Stomach (tissue), 9 donors: Measurements from ENCODE around the gene RBM47. TPM values are rescaled to one million over a fixed set of nuclear protein-coding genes. Genes with fewer than 3 reads are reported as not detected.
"Not testable (repeated sequence)": the region's sequence is repeated elsewhere in the genome, so short reads cannot be mapped to it uniquely, and the experiment has no call there.

Experiments used
- DNase-seq, 2 donors: peaks; one replicate each; pipeline versions ENCODE4 v3.0.0 to v3.0.0-alpha.2; 2013 to 2019
- H3K27ac ChIP-seq, 5 donors: fragments of 200-600 bp in 4 of 5; sonication (generic) in 4 of 5; one replicate each; pipeline ENCODE4 v1.5.1; 2013 to 2019; ENCODE audit warnings: mild to moderate bottlenecking in 1 of 5, moderate library complexity in 1 of 5
- H3K27me3 ChIP-seq, 3 donors: fragments of 200-600 bp; sonication (generic); one replicate each; pipeline ENCODE4 v1.5.1; 2017 to 2019; ENCODE audit warnings: mixed run types in 1 of 3
- H3K36me3 ChIP-seq, 4 donors: fragments of 200-600 bp; sonication (generic); 1 replicate in 3 of 4; 2 replicates in 1 of 4; pipeline ENCODE4 v1.5.1; 2016 to 2019
- H3K4me1 ChIP-seq, 4 donors: fragments of 200-600 bp; sonication (generic); one replicate each; pipeline ENCODE4 v1.5.1; 2016 to 2019
- H3K4me3 ChIP-seq, 4 donors: fragments of 200-600 bp; sonication (generic) in 3 of 4; one replicate each; pipeline ENCODE4 v1.5.1; 2016 to 2019; ENCODE audit warnings: mild to moderate bottlenecking in 1 of 4
- H3K9me3 ChIP-seq, 4 donors: fragments of 200-600 bp; sonication (generic); one replicate each; pipeline ENCODE4 v1.5.1; 2016 to 2019
- CTCF ChIP-seq, 7 experiments: fragments of 450-650 bp in 4 of 7; fragments of 200-600 bp in 3 of 7; sonication (generic) in 3 of 7; IDR thresholded peaks; one replicate each; pipeline ENCODE4 v1.5.1; 2016 to 2019; ENCODE audit warnings: antibody characterized with exemption in 7 of 7, control low read depth in 2 of 7, mild to moderate bottlenecking in 1 of 7
- EP300 ChIP-seq: sonication (generic); formaldehyde crosslinking; IDR thresholded peaks from one replicate; pipeline ENCODE4 v1.6.1; 2017; ENCODE audit warnings: antibody characterized with exemption
- POLR2A ChIP-seq, 4 donors: fragments of 450-650 bp; IDR thresholded peaks; one replicate each; pipeline ENCODE4 v1.6.1; 2016; ENCODE audit warnings: antibody characterized with exemption in 4 of 4, control low read depth in 2 of 4, mild to moderate bottlenecking in 1 of 4, moderate library complexity in 1 of 4
- POLR2AphosphoS5 ChIP-seq, 3 donors: sonication (generic); formaldehyde crosslinking; IDR thresholded peaks; one replicate each; pipeline ENCODE4 v1.6.1; 2016; ENCODE audit warnings: antibody characterized with exemption in 3 of 3
- WGBS, 5 donors: extraction: QIAGEN DNeasy Blood & Tissue Kit in 3 of 5; methylation state at CpG; one replicate each; pipeline versions ENCODE4 v1.1.5 to v1.1.7; 2013 to 2018; 5-methylcytosine and 5-hydroxymethylcytosine counted together
- intact Hi-C: fragments of 100-400 bp; cut with DNase I; formaldehyde crosslinking; loops from one replicate; pipeline ENCODE4 v1.15.1; 2023; ENCODE audit warnings: low total_unique reads
- polyA plus RNA-seq, 3 donors: library from polyadenylated mRNA; stranded (reverse); fragments of 200-250 nt; gene quantifications; one replicate each; pipeline ENCODE4 v1.2.3, GENCODE V29; 2013
- total RNA-seq, 5 donors: library from RNA; depleted of rRNA; stranded (reverse); fragments of >200 nt; gene quantifications; one replicate each; pipeline versions ENCODE4 v1.1.0 to v1.2.3, GENCODE V29; 2014 to 2016
- donor health status: healthy with polysubstance abuse.
- donor health status: Bipolar disorder and iron deficiency.
- donor health status: healthy.

RBM47 gene
- total and polyA plus RNA-seq, 8 donors = 18.5 to 448 (median 160) TPM

GRCh38 chr4:40414673-40415072, 215.0 kb downstream of the RBM47 start:
- peaks cover 0 to 17% (median 8%) of the 10 kb centered on the region in 4 donors for H3K4me1 ChIP-seq
- H3K27ac ChIP-seq = no peak overlapping the region
- H3K4me3 ChIP-seq = no peak overlapping the region
- no peak for DNase-seq
- TF ChIP-seq CTCF (IDR thresholded peaks at IDR 0.05) (no peak), EP300 (no peak), POLR2AphosphoS5 (IDR thresholded peaks at IDR 0.05) (no peak), POLR2A (IDR thresholded peaks at IDR 0.05) (no peak)
- H3K9me3 ChIP-seq = no peaks in the 10 kb centered on the region
- 33 to 75% (median 58%) methylated on average over 3 of the region's 3 CpGs for WGBS, 5 donors
- intact Hi-C loops = no loop called here
- H3K36me3 ChIP-seq = no peaks in the 10 kb centered on the region
- H3K27me3 ChIP-seq = no peaks in the 10 kb centered on the region

- Histone ChIP-seq H3K9me3 (no peaks in the 10 kb centered on the region), H3K4me3 (no peak overlapping the region), H3K27me3 (no peaks in the 10 kb centered on the region), H3K36me3 (no peaks in the 10 kb centered on the region), H3K4me1 (peaks cover 0 to 4% (median 0%) of the 10 kb centered on the region in 4 donors), H3K27ac (no peak overlapping the region)
- 68 to 92% (median 76%) methylated on average over 10 of the region's 10 CpGs for WGBS, 5 donors
- intact Hi-C loops = no loop called here
- TF ChIP-seq CTCF (IDR thresholded peaks at IDR 0.05) (no peak), EP300 (no peak), POLR2AphosphoS5 (IDR thresholded peaks at IDR 0.05) (no peak), POLR2A (IDR thresholded peaks at IDR 0.05) (no peak)
- DNase-seq = no peak
Observed at GRCh38 chr4:40412866-40413795, 216.5 kb downstream of the RBM47 start.

GRCh38 chr4:40412388-40412787, 217.3 kb downstream of the RBM47 start:
- peaks cover 0 to 2% (median under 1%) of the 10 kb centered on the region in 4 donors for H3K9me3 ChIP-seq
- no peak for DNase-seq
- H3K4me1 ChIP-seq = no peaks in the 10 kb centered on the region
- H3K27ac ChIP-seq = no peak overlapping the region
- no peaks in the 10 kb centered on the region for H3K27me3 ChIP-seq
- H3K4me3 ChIP-seq = no peak overlapping the region
- no peaks in the 10 kb centered on the region for H3K36me3 ChIP-seq
- 16 to 60% (median 33%) methylated on average over 1 of the region's 1 CpG for WGBS, 5 donors
- intact Hi-C loops = no loop called here
- TF ChIP-seq EP300 (no peak), POLR2A (IDR thresholded peaks at IDR 0.05) (no peak), CTCF (IDR thresholded peaks at IDR 0.05) (no peak), POLR2AphosphoS5 (IDR thresholded peaks at IDR 0.05) (no peak)

- H3K27me3 ChIP-seq = no peaks in the 10 kb centered on the region
- intact Hi-C loops = no loop called here
- peaks cover 0 to 12% (median 5%) of the 10 kb centered on the region in 4 donors for H3K9me3 ChIP-seq
- TF ChIP-seq POLR2A (IDR thresholded peaks at IDR 0.05) (no peak), POLR2AphosphoS5 (IDR thresholded peaks at IDR 0.05) (no peak), CTCF (IDR thresholded peaks at IDR 0.05) (no peak), EP300 (no peak)
- 33 to 90% (median 67%) methylated on average over 1 of the region's 1 CpG for WGBS, 5 donors
- DNase-seq = no peak
- H3K4me3 ChIP-seq = no peak overlapping the region
- no peaks in the 10 kb centered on the region for H3K36me3 ChIP-seq
- H3K4me1 ChIP-seq = peaks cover 0 to 8% (median 5%) of the 10 kb centered on the region in 4 donors
- H3K27ac ChIP-seq = no peak overlapping the region
Observed at GRCh38 chr4:40409835-40410234, 219.8 kb downstream of the RBM47 start.

GRCh38 chr4:40407468-40407867, 222.2 kb downstream of the RBM47 start:
- H3K27me3 ChIP-seq, intact Hi-C loops, H3K4me3 ChIP-seq, H3K36me3 ChIP-seq, DNase-seq, H3K27ac ChIP-seq: not testable (repeated sequence)
- WGBS, 5 donors = 84 to 91% (median 88%) methylated on average over 3 of the region's 3 CpGs
- peaks cover 7 to 13% (median 9%) of the 10 kb centered on the region in 4 donors for H3K4me1 ChIP-seq
- H3K9me3 ChIP-seq = peaks cover 0 to 12% (median 5%) of the 10 kb centered on the region in 4 donors
